ENCODE results near the gene PITRM1.

DNA sequence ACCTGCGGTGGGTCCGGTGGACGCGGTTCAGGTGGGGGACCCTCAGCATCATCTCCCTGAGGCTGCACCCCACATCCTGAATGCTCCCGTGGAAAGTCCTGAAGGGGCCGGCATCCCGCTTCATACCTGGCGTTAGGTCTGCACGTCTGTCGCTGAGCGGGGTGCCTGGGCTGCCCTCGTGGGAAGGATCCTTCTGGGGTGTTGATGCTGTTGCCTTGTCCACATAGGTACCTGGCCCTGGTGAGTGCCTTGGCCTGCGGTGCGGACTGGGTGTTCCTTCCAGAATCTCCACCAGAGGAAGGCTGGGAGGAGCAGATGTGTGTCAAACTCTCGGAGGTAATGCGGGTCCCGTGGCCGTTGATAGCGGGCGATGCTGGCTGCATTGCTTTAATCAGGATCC lies 67.4 kb downstream of the PITRM1 start:
- no peak for TF ChIP-seq CTCF (conservative IDR thresholded peaks at IDR 0.05; ENCODE audit: low read length)
- TF ChIP-seq EZH2phosphoT487 (IDR thresholded peaks at IDR 0.05; ENCODE audit: borderline replicate concordance, low read depth, low read length) = no peak
